ENCODE measurements around the gene ST8SIA2.

Gene ST8SIA2

DNA sequence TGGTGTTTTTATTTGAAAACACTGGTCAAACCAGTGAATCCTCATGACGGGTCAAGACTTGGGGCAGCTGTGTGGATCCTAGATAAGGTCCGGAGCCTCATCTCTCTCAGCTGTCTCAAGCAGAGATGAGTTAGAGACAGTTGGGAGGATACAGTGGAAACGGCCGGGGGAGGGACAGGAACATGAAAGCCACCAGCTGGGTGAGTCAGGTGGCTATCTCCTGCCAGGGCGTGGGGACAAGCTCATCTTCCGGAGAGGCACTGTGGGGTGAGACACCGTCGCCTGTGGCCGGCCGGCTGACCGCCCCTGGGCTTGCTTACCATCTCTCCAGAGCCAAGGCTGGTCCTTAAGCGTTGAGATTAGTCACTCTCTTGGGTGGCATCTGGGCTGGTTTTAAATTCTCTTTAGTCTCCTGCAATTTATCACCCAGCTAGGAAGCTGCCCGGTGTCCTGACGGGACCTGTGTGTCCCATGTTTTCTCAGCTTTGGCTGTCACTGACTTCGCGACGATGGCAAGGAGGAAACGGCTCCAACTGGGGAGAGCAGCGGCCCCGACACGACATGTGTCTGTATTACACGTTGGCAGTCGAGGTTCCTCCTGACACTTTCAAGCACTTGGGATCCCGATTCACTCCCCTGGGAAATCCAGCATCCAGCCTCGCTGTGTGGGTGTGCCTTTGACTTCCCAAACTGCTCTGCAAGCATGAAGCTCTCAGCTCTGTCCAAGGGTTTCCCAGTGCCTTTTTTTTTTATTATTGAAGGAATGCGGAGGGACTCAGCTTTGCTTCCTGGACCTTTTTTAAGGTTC is 7.5 kb downstream of the ST8SIA2 start:
- H3K27ac ChIP-seq (ENCODE audit: low read depth, low read length) = no peak overlapping the region
- H3K4me3 ChIP-seq (ENCODE audit: low read depth in 1 of 2, low read length in 2 of 2) = no peak overlapping the region
- H3K4me1 ChIP-seq (ENCODE audit: insufficient read depth, low read length) = no peaks in the 10 kb centered on the region
- no peak overlapping the region for H3K9ac ChIP-seq (ENCODE audit: low read length)
- H3K9me3 ChIP-seq (ENCODE audit: low read length) = no peaks in the 10 kb centered on the region
- no peaks in the 10 kb centered on the region for H3K36me3 ChIP-seq (ENCODE audit: insufficient read depth, low read length)
- no peaks in the 10 kb centered on the region for H3K27me3 ChIP-seq (ENCODE audit: control insufficient read depth in 1 of 2, insufficient read depth in 2 of 2, low read length in 2 of 2)

DNA sequence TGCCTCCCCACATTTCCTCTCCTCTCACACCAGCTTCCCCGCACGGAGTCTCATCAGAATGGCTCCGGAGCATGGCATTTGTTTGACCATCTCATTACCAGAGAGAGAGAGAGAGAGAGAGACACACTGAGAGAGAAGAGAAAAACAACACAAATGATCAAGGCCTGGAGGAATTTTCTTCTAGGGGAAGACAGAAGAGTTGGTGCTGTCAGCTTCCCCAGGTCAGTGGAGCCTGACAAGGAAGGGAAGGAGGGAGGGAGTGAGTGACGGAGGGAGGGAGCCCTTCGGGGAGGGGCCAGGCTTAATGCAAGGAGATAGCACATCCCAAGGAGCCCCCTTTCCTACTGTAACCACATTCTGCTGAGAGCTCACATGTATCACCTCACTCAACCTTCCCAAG is 9.1 kb downstream of the ST8SIA2 start:
- Histone ChIP-seq H3K9ac (ENCODE audit: low read length) (no peak overlapping the region), H3K27ac (ENCODE audit: low read depth, low read length) (no peak overlapping the region), H3K36me3 (ENCODE audit: insufficient read depth, low read length) (no peaks in the 10 kb centered on the region), H3K4me3 (ENCODE audit: low read depth in 1 of 2, low read length in 2 of 2) (no peak overlapping the region), H3K9me3 (ENCODE audit: low read length) (no peaks in the 10 kb centered on the region), H3K4me1 (ENCODE audit: insufficient read depth, low read length) (no peaks in the 10 kb centered on the region), H3K27me3 (ENCODE audit: control insufficient read depth in 1 of 2, insufficient read depth in 2 of 2, low read length in 2 of 2) (no peaks in the 10 kb centered on the region)

DNA sequence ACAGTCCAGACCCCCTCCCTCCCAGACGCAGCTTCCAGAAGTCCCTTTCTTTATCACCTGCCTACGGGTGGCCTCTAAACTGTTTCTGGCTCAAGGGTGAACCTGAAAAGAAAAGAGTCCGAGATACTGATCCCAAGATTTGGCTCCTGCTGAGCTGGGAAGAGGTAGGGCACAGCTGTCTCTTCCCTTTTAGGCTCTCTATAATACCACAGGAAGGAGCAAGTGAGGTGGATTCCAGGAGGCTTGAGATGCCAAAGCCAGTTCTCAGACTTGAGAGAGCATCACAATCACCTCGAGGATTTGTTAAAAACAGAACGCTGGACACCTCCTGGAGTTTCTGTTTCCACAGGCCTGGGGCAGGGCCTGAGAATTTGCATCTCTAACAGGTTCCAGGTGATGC is 12.3 kb downstream of the ST8SIA2 start:
- Histone ChIP-seq H3K27me3 (ENCODE audit: control insufficient read depth in 1 of 2, insufficient read depth in 2 of 2, low read length in 2 of 2) (no peaks in the 10 kb centered on the region), H3K36me3 (ENCODE audit: insufficient read depth, low read length) (no peaks in the 10 kb centered on the region), H3K27ac (ENCODE audit: low read depth, low read length) (no peak overlapping the region), H3K4me1 (ENCODE audit: insufficient read depth, low read length) (no peaks in the 10 kb centered on the region), H3K9me3 (ENCODE audit: low read length) (no peaks in the 10 kb centered on the region), H3K4me3 (ENCODE audit: low read depth in 1 of 2, low read length in 2 of 2) (no peak overlapping the region), H3K9ac (ENCODE audit: low read length) (no peak overlapping the region)

DNA sequence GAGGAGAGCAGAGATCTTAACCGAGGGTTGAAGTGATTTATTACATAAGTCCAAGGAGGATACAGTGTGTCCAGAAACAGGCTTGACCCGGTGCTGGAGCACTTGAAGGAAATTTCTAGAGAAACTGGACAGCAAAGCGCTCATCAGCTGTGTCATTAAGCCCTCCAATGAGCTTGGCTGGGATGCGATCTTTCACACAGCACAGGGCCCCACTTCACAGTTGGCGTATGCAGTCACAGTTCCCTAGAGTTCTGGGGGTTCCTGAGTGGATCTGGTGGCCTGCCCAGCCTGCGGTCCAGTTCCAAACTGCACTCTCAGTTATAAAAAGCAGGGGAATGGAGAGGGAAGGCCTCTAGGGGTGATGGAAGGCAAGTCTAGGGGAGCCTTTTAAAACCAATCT is 13.6 kb downstream of the ST8SIA2 start:
- H3K4me3 ChIP-seq (ENCODE audit: low read depth in 1 of 2, low read length in 2 of 2) = no peak overlapping the region
- H3K9me3 ChIP-seq (ENCODE audit: low read length) = no peaks in the 10 kb centered on the region
- no peak overlapping the region for H3K9ac ChIP-seq (ENCODE audit: low read length)
- no peaks in the 10 kb centered on the region for H3K36me3 ChIP-seq (ENCODE audit: insufficient read depth, low read length)
- no peaks in the 10 kb centered on the region for H3K4me1 ChIP-seq (ENCODE audit: insufficient read depth, low read length)
- no peaks in the 10 kb centered on the region for H3K27me3 ChIP-seq (ENCODE audit: control insufficient read depth in 1 of 2, insufficient read depth in 2 of 2, low read length in 2 of 2)
- no peak overlapping the region for H3K27ac ChIP-seq (ENCODE audit: low read depth, low read length)

DNA sequence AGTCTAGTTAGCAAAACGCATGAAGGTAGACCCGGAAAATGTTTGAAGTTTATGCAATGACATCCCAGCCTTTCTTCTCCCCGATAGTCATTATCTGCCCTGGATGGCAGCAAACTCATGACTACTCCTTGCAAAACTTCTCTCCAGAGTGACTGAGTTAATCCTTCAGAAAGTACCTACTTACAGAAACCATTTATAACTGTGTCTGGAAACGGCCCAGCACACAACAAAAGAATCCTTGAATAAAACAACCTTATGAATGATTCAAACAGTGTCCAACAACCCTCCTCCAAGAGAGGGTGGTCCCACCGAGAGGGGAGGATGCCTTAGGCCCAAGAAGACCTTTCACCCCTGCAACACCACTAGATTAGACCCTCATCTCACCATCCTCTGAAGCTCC is 14.2 kb downstream of the ST8SIA2 start:
- Histone ChIP-seq H3K4me3 (ENCODE audit: low read depth in 1 of 2, low read length in 2 of 2) (no peak overlapping the region), H3K27ac (ENCODE audit: low read depth, low read length) (no peak overlapping the region), H3K9ac (ENCODE audit: low read length) (no peak overlapping the region), H3K36me3 (ENCODE audit: insufficient read depth, low read length) (no peaks in the 10 kb centered on the region), H3K4me1 (ENCODE audit: insufficient read depth, low read length) (no peaks in the 10 kb centered on the region), H3K9me3 (ENCODE audit: low read length) (no peaks in the 10 kb centered on the region), H3K27me3 (ENCODE audit: control insufficient read depth in 1 of 2, insufficient read depth in 2 of 2, low read length in 2 of 2) (no peaks in the 10 kb centered on the region)

DNA sequence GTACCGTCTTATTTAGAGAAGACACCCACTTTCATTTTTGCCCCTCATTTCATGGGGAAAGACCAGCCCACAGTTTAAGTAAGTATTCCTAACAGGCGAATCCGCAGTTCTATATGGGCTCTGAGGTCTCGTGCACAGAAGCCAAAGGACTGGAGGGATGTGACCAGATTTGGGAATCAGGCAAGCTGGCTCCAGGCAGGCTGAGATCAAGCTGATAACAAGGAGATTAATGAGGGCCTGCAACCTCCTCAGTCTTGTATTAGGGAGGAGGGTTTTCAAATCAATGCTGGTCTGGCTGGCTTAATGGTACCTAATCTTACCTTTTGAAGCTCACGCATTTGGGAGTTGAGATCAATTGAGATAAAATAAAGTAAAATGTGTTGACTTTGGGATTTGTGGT is 15.3 kb downstream of the ST8SIA2 start:
- no peak overlapping the region for H3K9ac ChIP-seq (ENCODE audit: low read length)
- H3K4me1 ChIP-seq (ENCODE audit: insufficient read depth, low read length) = no peaks in the 10 kb centered on the region
- H3K27ac ChIP-seq (ENCODE audit: low read depth, low read length) = no peak overlapping the region
- no peak overlapping the region for H3K4me3 ChIP-seq (ENCODE audit: low read depth in 1 of 2, low read length in 2 of 2)
- no peaks in the 10 kb centered on the region for H3K9me3 ChIP-seq (ENCODE audit: low read length)
- H3K27me3 ChIP-seq (ENCODE audit: control insufficient read depth in 1 of 2, insufficient read depth in 2 of 2, low read length in 2 of 2) = no peaks in the 10 kb centered on the region
- H3K36me3 ChIP-seq (ENCODE audit: insufficient read depth, low read length) = no peaks in the 10 kb centered on the region

DNA sequence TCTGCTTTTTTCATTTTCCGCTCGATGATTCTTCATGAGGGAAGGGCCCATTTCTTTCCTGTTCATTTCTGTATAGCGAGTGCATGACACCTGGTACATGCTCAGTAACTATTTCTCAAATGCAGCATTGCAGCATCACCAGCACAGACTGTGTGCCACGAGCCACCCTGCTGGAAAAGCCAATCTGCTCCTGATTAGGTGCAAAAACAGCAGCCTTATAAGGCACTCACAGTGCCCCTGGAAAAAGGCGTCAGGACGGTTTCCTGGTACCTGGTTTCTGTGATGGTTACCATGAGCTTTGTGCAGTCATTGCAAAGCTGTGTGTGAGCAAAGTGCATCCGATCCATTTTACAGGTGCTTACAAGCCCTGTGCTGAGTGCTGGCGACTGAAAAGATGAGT is 15.8 kb downstream of the ST8SIA2 start:
- Histone ChIP-seq H3K9me3 (ENCODE audit: low read length) (no peaks in the 10 kb centered on the region), H3K4me3 (ENCODE audit: low read depth in 1 of 2, low read length in 2 of 2) (no peak overlapping the region), H3K27me3 (ENCODE audit: control insufficient read depth in 1 of 2, insufficient read depth in 2 of 2, low read length in 2 of 2) (no peaks in the 10 kb centered on the region), H3K36me3 (ENCODE audit: insufficient read depth, low read length) (no peaks in the 10 kb centered on the region), H3K27ac (ENCODE audit: low read depth, low read length) (no peak overlapping the region), H3K9ac (ENCODE audit: low read length) (no peak overlapping the region), H3K4me1 (ENCODE audit: insufficient read depth, low read length) (no peaks in the 10 kb centered on the region)

DNA sequence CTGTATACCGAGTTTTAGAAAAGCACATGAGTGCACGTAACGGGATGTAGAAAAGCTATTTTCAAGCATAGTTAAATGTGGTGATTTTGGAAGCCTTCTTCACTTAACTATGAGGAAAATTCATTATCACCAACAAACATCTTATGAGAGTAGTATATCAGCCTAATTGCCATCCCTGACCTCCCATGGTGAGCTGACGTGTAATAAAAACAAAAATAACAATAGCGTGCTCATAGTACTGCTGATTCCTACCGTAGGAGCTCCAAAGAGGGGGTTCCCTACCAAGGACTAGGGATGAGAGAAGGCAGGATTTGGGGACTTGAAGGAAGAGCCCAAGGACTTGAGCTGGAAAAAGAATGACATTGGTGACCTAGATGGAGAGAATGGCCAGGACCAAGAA is 16.9 kb downstream of the ST8SIA2 start:
- Histone ChIP-seq H3K9me3 (ENCODE audit: low read length) (no peaks in the 10 kb centered on the region), H3K4me1 (ENCODE audit: insufficient read depth, low read length) (no peaks in the 10 kb centered on the region), H3K4me3 (ENCODE audit: low read depth in 1 of 2, low read length in 2 of 2) (no peak overlapping the region), H3K27me3 (ENCODE audit: control insufficient read depth in 1 of 2, insufficient read depth in 2 of 2, low read length in 2 of 2) (no peaks in the 10 kb centered on the region), H3K9ac (ENCODE audit: low read length) (no peak overlapping the region), H3K36me3 (ENCODE audit: insufficient read depth, low read length) (no peaks in the 10 kb centered on the region), H3K27ac (ENCODE audit: low read depth, low read length) (no peak overlapping the region)

DNA sequence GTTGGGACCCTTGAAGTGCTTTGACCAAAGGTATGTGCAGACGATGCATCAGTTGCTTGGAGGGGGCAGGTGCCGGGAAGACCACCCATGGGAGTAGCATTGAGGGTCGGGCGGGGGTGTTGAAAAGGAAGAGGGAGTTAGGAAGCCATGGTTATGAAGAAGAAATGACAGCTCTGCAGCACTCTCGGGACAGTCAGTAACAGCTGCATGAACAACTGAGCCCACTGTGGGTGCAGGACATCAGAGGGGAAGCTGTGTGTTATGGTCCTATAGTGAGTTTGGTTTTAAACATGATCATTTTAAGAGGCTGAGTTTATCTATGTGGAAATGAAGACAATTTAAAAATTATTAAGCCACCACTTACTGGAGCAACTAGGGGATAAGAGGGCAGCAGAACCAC is 17.6 kb downstream of the ST8SIA2 start:
- H3K27ac ChIP-seq (ENCODE audit: low read depth, low read length) = no peak overlapping the region
- no peaks in the 10 kb centered on the region for H3K4me1 ChIP-seq (ENCODE audit: insufficient read depth, low read length)
- H3K27me3 ChIP-seq (ENCODE audit: control insufficient read depth in 1 of 2, insufficient read depth in 2 of 2, low read length in 2 of 2) = no peaks in the 10 kb centered on the region
- no peak overlapping the region for H3K4me3 ChIP-seq (ENCODE audit: low read depth in 1 of 2, low read length in 2 of 2)
- H3K9ac ChIP-seq (ENCODE audit: low read length) = no peak overlapping the region
- H3K36me3 ChIP-seq (ENCODE audit: insufficient read depth, low read length) = no peaks in the 10 kb centered on the region
- no peaks in the 10 kb centered on the region for H3K9me3 ChIP-seq (ENCODE audit: low read length)

DNA sequence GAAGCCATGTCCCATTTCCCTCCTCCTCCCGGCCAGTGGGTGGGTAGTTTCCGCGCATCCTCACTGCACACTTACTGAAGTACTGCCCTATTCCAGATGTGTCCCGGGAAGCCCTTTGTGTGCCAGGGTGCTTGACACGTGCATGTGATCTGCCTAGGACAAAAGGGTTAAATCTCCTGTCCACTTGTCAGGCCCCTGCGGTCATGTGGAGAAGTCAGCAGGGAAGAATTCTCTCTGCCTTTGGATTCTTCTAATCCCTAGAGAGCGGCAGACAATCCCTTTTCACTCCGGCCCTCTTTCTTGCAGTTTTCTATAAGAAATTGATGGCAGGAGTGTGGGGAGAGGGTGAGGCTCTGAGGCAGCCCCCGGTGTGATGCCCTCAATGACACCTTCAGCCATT is 19.8 kb downstream of the ST8SIA2 start:
- no peaks in the 10 kb centered on the region for H3K27me3 ChIP-seq (ENCODE audit: control insufficient read depth in 1 of 2, insufficient read depth in 2 of 2, low read length in 2 of 2)
- no peak overlapping the region for H3K27ac ChIP-seq (ENCODE audit: low read depth, low read length)
- no peaks in the 10 kb centered on the region for H3K36me3 ChIP-seq (ENCODE audit: insufficient read depth, low read length)
- no peak overlapping the region for H3K4me3 ChIP-seq (ENCODE audit: low read depth in 1 of 2, low read length in 2 of 2)
- H3K9ac ChIP-seq (ENCODE audit: low read length) = no peak overlapping the region
- no peaks in the 10 kb centered on the region for H3K9me3 ChIP-seq (ENCODE audit: low read length)
- no peaks in the 10 kb centered on the region for H3K4me1 ChIP-seq (ENCODE audit: insufficient read depth, low read length)

DNA sequence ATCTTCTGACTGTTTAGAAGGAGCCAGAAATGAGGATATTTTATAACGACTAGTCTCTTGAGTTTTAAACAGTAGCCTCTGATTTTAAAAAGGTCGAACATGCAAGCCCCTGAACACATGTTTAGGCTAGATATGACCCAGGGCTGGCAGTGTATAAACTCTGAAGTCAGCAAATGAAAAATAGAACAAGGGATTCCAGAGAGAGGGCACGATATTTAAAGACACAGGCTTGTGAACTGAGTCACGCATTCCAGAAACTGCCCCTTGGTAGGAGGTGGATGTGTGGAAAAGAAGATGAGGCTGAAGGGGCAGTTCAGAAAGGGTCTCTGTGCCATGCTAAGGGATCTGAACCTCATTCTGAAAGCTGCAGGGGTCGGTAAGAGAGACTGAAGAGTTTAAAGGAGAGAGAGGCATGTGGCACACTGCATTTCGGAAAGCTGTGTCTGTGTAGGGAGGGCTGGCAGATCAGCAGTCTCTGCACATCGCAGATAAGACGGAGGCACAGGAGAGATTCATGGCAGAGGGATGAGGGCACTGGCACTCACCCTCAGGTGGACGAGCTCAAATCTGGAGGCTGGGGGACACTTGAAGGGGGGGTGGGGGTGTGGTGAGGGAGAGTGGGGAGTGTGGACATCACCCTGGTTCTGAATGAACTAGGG is 22.1 kb downstream of the ST8SIA2 start:
- H3K4me3 ChIP-seq (ENCODE audit: low read depth in 1 of 2, low read length in 2 of 2) = no peak overlapping the region
- no peaks in the 10 kb centered on the region for H3K4me1 ChIP-seq (ENCODE audit: insufficient read depth, low read length)
- no peaks in the 10 kb centered on the region for H3K36me3 ChIP-seq (ENCODE audit: insufficient read depth, low read length)
- H3K27ac ChIP-seq (ENCODE audit: low read depth, low read length) = no peak overlapping the region
- no peak overlapping the region for H3K9ac ChIP-seq (ENCODE audit: low read length)
- no peaks in the 10 kb centered on the region for H3K27me3 ChIP-seq (ENCODE audit: control insufficient read depth in 1 of 2, insufficient read depth in 2 of 2, low read length in 2 of 2)
- H3K9me3 ChIP-seq (ENCODE audit: low read length) = no peaks in the 10 kb centered on the region

DNA sequence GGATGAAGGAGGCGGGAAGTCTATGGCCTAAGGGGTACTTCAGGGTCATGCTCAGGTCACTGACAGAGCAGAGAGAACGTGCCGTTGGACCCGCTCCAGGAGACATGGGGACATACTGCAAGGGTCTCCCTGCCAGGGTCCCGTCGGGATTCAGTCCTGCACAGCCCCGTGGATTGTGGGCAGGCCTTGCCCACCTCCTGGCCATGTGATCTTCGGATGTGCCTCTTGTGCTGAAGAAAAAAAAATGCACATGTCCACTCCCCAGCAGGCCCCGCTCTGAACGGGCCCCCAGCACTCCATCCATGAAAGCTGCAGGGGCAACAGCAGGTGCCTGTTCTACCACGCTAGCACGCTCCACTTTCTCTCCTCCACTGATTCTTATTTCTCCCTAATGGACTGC is 22.9 kb downstream of the ST8SIA2 start:
- Histone ChIP-seq H3K4me1 (ENCODE audit: insufficient read depth, low read length) (no peaks in the 10 kb centered on the region), H3K36me3 (ENCODE audit: insufficient read depth, low read length) (no peaks in the 10 kb centered on the region), H3K27me3 (ENCODE audit: control insufficient read depth in 1 of 2, insufficient read depth in 2 of 2, low read length in 2 of 2) (no peaks in the 10 kb centered on the region), H3K9me3 (ENCODE audit: low read length) (no peaks in the 10 kb centered on the region), H3K27ac (ENCODE audit: low read depth, low read length) (no peak overlapping the region), H3K9ac (ENCODE audit: low read length) (no peak overlapping the region), H3K4me3 (ENCODE audit: low read depth in 1 of 2, low read length in 2 of 2) (no peak overlapping the region)
